ENCODE data around the gene MEPCE.

DNA sequence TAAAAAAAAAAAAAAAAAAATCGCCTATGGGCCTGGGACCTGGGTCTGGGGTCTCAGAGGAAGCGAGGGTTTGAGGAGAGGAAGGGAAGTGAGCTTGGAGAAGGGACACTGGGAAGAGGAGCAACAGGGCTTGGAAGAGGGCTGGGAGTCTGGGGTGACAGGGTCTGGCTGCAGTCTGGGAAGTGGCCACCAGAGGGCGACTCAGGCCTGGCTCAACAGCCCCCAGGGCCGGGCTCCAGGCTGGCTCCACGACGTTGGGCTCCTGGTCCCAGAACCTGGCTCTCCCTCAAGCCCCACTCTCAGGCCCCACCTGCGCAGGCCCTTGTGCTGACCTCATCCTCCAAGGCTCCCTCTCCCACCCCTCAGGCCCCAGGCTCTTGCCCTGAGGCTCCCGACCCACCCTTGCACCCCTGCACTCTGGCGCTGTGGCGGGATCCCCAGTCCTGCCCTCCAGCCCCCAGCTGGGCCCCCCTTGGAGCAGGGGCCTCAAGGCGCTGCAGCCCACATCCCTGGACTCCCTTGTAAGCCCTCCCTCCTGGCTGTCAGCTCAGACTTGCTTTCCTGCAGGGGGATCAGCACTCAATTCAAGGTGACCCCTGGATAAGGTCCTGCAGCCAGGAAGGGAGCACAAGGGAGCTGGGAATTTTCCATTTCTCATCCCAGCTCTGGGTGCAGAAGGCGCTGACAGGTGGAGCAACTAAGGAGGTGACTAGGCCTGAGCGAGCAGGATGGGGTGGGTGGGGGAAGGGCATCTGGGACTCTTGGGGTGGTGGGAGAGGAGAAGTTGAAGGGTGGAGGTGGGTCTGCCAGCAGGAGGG, 39.8 kb downstream of the MEPCE start:
- TF ChIP-seq POLR2A (IDR thresholded peaks at IDR 0.05; ENCODE audit: low read length): no peak
- TF ChIP-seq GATA1 (IDR thresholded peaks at IDR 0.05; ENCODE audit: low read depth, low read length): no peak
